Measurements from ENCODE around the gene CTXN2.

CTXN2 gene

GRCh38 chr15:48225771-48226170 is 34.3 kb downstream of the CTXN2 start:
- no peak for DNase-seq

- DNase-seq, result no peak
Observed at GRCh38 chr15:48230498-48230897, 39.0 kb downstream of the CTXN2 start.

- no peak for DNase-seq
Observed at GRCh38 chr15:48233246-48233645, 41.8 kb downstream of the CTXN2 start.

- DNase-seq, result no peak
Observed at GRCh38 chr15:48239334-48239733, 47.9 kb downstream of the CTXN2 start.

- no peak for DNase-seq
Observed at GRCh38 chr15:48242015-48242414, 50.5 kb downstream of the CTXN2 start.

- DNase-seq, result no peak
Observed at GRCh38 chr15:48242535-48242934, 51.1 kb downstream of the CTXN2 start.

- no peak for DNase-seq
Observed at GRCh38 chr15:48244921-48245320, 53.5 kb downstream of the CTXN2 start.

GRCh38 chr15:48248414-48248813 is 56.9 kb downstream of the CTXN2 start:
- DNase-seq, result no peak

GRCh38 chr15:48250640-48251076 is 59.2 kb downstream of the CTXN2 start:
- DNase-seq, result no peak

GRCh38 chr15:48253172-48253571 is 61.7 kb downstream of the CTXN2 start:
- DNase-seq, result no peak

Data from NCI-H1930 (cell line).